Upper lobe of left lung (tissue), 6 donors: Measurements from ENCODE around the gene GABBR2. TPM values are rescaled to one million over a fixed set of nuclear protein-coding genes. Genes with fewer than 3 reads are reported as not detected.

ENCODE experiments used
- ATAC-seq, 2 donors: fragments of 200-7000 bp; cut with Tn5 transposase; one replicate each; pipeline ENCODE4 v1.9.1; 2022; ENCODE audit warnings: mild to moderate bottlenecking in 2 of 2, moderate library complexity in 2 of 2; ENCODE audit not compliant: low FRiP score in 2 of 2
- DNase-seq, 2 donors: peaks; one replicate each; pipeline ENCODE4 v3.0.0-alpha.2; 2019 to 2020
- H3K27ac ChIP-seq, 4 donors: fragments of 200-600 bp; sonication (generic); one replicate each; pipeline ENCODE4 v1.5.1; 2016 to 2019
- H3K27me3 ChIP-seq, 4 donors: fragments of 200-600 bp; sonication (generic); one replicate each; pipeline ENCODE4 v1.5.1; 2017 to 2019
- H3K36me3 ChIP-seq, 4 donors: fragments of 200-600 bp; sonication (generic); one replicate each; pipeline ENCODE4 v1.5.1; 2016 to 2019
- H3K4me1 ChIP-seq, 4 donors: fragments of 200-600 bp; sonication (generic); one replicate each; pipeline ENCODE4 v1.5.1; 2018 to 2019
- H3K4me3 ChIP-seq, 4 donors: fragments of 200-600 bp; sonication (generic); one replicate each; pipeline ENCODE4 v1.5.1; 2017 to 2019; ENCODE audit warnings: mild to moderate bottlenecking in 2 of 4, moderate library complexity in 1 of 4
- H3K9me3 ChIP-seq, 4 donors: fragments of 200-600 bp; sonication (generic); one replicate each; pipeline ENCODE4 v1.5.1; 2018 to 2019
- CTCF ChIP-seq, 6 experiments: fragments of 450-650 bp in 4 of 6; fragments of 200-600 bp in 2 of 6; sonication (generic) in 2 of 6; IDR thresholded peaks; one replicate each; pipeline ENCODE4 v1.5.1; 2016 to 2019; ENCODE audit warnings: antibody characterized with exemption in 6 of 6
- EP300 ChIP-seq, 4 donors: sonication (generic); formaldehyde crosslinking; IDR thresholded peaks; one replicate each; pipeline ENCODE4 v1.5.1; 2017; ENCODE audit warnings: antibody characterized with exemption in 4 of 4, control low read depth in 2 of 4
- POLR2A ChIP-seq, 4 donors: fragments of 450-650 bp; IDR thresholded peaks; one replicate each; pipeline ENCODE4 v1.5.1; 2016 to 2017; ENCODE audit warnings: antibody characterized with exemption in 4 of 4, mild to moderate bottlenecking in 2 of 4
- POLR2AphosphoS5 ChIP-seq, 2 donors: sonication (generic); formaldehyde crosslinking; IDR thresholded peaks; one replicate each; pipeline ENCODE4 v1.5.1; 2017; ENCODE audit warnings: antibody characterized with exemption in 2 of 2
- WGBS, 2 donors: methylation state at CpG; one replicate each; pipeline ENCODE4 v1.1.5; 2017 to 2018; 5-methylcytosine and 5-hydroxymethylcytosine counted together
- total RNA-seq, 6 donors: library from RNA; depleted of rRNA in 4 of 6; stranded (reverse); fragments of >200 nt in 4 of 6; gene quantifications; one replicate each; pipeline versions ENCODE4 v1.1.0 to v1.2.1, GENCODE V29; 2016 to 2021
- donor health status: DM: no; HTN: no; CAD: no; lungs with moderate emphysema.
- donor health status: DM: no; HTN: yes; CAD: no; lungs with severe emphysema.

Gene GABBR2
- total RNA-seq, 6 donors from 2014 or later: 0.15 to 1.00 (median 0.81) TPM; not detected in 1

- TF ChIP-seq POLR2A (IDR thresholded peaks at IDR 0.05) (no peak), EP300 (IDR thresholded peaks at IDR 0.05) (no peak), POLR2AphosphoS5 (IDR thresholded peaks at IDR 0.05) (no peak), CTCF (IDR thresholded peaks at IDR 0.05) (no peak)
- Histone ChIP-seq H3K27me3 (no peaks in the 10 kb centered on the region), H3K9me3 (peaks cover 0 to 8% (median 2%) of the 10 kb centered on the region in 4 donors), H3K4me3 (no peak overlapping the region), H3K27ac (no peak overlapping the region), H3K4me1 (peaks cover 0 to 8% (median 3%) of the 10 kb centered on the region in 4 donors), H3K36me3 (no peaks in the 10 kb centered on the region)
- no peak for ATAC-seq
- 58 to 65% methylated on average over 2 of the region's 2 CpGs for WGBS, 2 donors
- no peak for DNase-seq
Observed at GRCh38 chr9:98360176-98360708, 348.5 kb downstream of the GABBR2 start.

GRCh38 chr9:98359569-98359968, 349.2 kb downstream of the GABBR2 start:
- 83 to 85% methylated on average over 8 of the region's 8 CpGs for WGBS, 2 donors
- no peaks in the 10 kb centered on the region for H3K27me3 ChIP-seq
- no peak overlapping the region for H3K4me3 ChIP-seq
- peaks cover 0 to 1% (median 0%) of the 10 kb centered on the region in 4 donors for H3K9me3 ChIP-seq
- ATAC-seq (no peak), DNase-seq (peak in 1 of 2 donors; percentile 39)
- H3K36me3 ChIP-seq: no peaks in the 10 kb centered on the region
- H3K4me1 ChIP-seq: peaks cover 0 to 8% (median 3%) of the 10 kb centered on the region in 4 donors
- TF ChIP-seq EP300 (IDR thresholded peaks at IDR 0.05) (no peak), CTCF (IDR thresholded peaks at IDR 0.05) (no peak), POLR2AphosphoS5 (IDR thresholded peaks at IDR 0.05) (no peak), POLR2A (IDR thresholded peaks at IDR 0.05) (no peak)
- H3K27ac ChIP-seq: no peak overlapping the region

- H3K9me3 ChIP-seq: no peaks in the 10 kb centered on the region
- no peak overlapping the region for H3K4me3 ChIP-seq
- H3K4me1 ChIP-seq: peaks cover 0 to 8% (median 3%) of the 10 kb centered on the region in 4 donors
- H3K27me3 ChIP-seq: no peaks in the 10 kb centered on the region
- H3K36me3 ChIP-seq: no peaks in the 10 kb centered on the region
- DNase-seq (no peak), ATAC-seq (peak in 1 of 2 donors; percentile 45)
- TF ChIP-seq CTCF (IDR thresholded peaks at IDR 0.05) (no peak), EP300 (IDR thresholded peaks at IDR 0.05) (no peak), POLR2A (IDR thresholded peaks at IDR 0.05) (no peak), POLR2AphosphoS5 (IDR thresholded peaks at IDR 0.05) (no peak)
- WGBS, 2 donors: 75 to 88% methylated on average over 5 to 6 of the region's 6 CpGs
- peak overlapping the region in 3 of 4 donors; percentile 3 to 83 (median 70) for H3K27ac ChIP-seq
Observed at GRCh38 chr9:98357921-98358535, 350.7 kb downstream of the GABBR2 start.

GRCh38 chr9:98356953-98357690, 351.6 kb downstream of the GABBR2 start:
- H3K27ac ChIP-seq: peak overlapping the region in 3 of 4 donors; percentile 56 to 83 (median 70)
- ATAC-seq: no peak
- WGBS, 2 donors: 59 to 71% methylated on average over 8 of the region's 8 CpGs
- no peaks in the 10 kb centered on the region for H3K9me3 ChIP-seq
- H3K4me1 ChIP-seq: peaks cover 0 to 8% (median 3%) of the 10 kb centered on the region in 4 donors
- DNase-seq: no peak
- no peak overlapping the region for H3K4me3 ChIP-seq
- no peaks in the 10 kb centered on the region for H3K36me3 ChIP-seq
- H3K27me3 ChIP-seq: no peaks in the 10 kb centered on the region
- TF ChIP-seq POLR2AphosphoS5 (IDR thresholded peaks at IDR 0.05) (no peak), EP300 (IDR thresholded peaks at IDR 0.05) (peak in 2 of 4 donors; percentile 56 to 70)

GRCh38 chr9:98356326-98356725, 352.4 kb downstream of the GABBR2 start:
- Histone ChIP-seq H3K4me1 (peaks cover 0 to 8% (median 3%) of the 10 kb centered on the region in 4 donors), H3K36me3 (no peaks in the 10 kb centered on the region), H3K4me3 (no peak overlapping the region), H3K9me3 (no peaks in the 10 kb centered on the region), H3K27me3 (no peaks in the 10 kb centered on the region), H3K27ac (peak overlapping the region in 2 of 4 donors; percentile 35 to 69)
- DNase-seq: no peak
- 57 to 58% methylated on average over 4 of the region's 4 CpGs for WGBS, 2 donors
- no peak for ATAC-seq
- no peak for TF ChIP-seq CTCF (IDR thresholded peaks at IDR 0.05)
- no peak for TF ChIP-seq POLR2AphosphoS5 (IDR thresholded peaks at IDR 0.05)
- TF ChIP-seq POLR2A (IDR thresholded peaks at IDR 0.05): no peak
- TF ChIP-seq EP300 (IDR thresholded peaks at IDR 0.05): no peak
